ENCODE measurements around the gene CEACAM5. TPM values are rescaled to one million over a fixed set of nuclear protein-coding genes. Genes with fewer than 3 reads are reported as not detected.
"Not testable (repeated sequence)": the region's sequence is repeated elsewhere in the genome, so short reads cannot be mapped to it uniquely, and the experiment has no call there.

The CEACAM5 gene
- total RNA-seq, 1 donor from 2014 or later = not detected

- intact Hi-C loops (cut with micrococcal nuclease) = no loop called here
These were observed 8.5 kb upstream of the CEACAM5 start for GRCh38 chr19:41699968-41700323.

- intact Hi-C loops (cut with micrococcal nuclease) = no loop called here
These were observed 7.8 kb upstream of the CEACAM5 start for GRCh38 chr19:41700381-41701195.

GRCh38 chr19:41701401-41702075 lies 6.9 kb upstream of the CEACAM5 start:
- intact Hi-C loops (cut with micrococcal nuclease) = no loop called here

- intact Hi-C loops (cut with micrococcal nuclease) = no loop called here
These were observed 6.2 kb upstream of the CEACAM5 start for GRCh38 chr19:41702171-41702651.

- intact Hi-C loops (cut with micrococcal nuclease) = no loop called here
These were observed 4.7 kb upstream of the CEACAM5 start for GRCh38 chr19:41703602-41704293.

GRCh38 chr19:41705393-41706174 lies 2.8 kb upstream of the CEACAM5 start:
- intact Hi-C loops (cut with micrococcal nuclease) = loop anchor here (1.0 kb wide), 2 partner anchors 41 to 80 kb away; no protein-coding TSS in a partner anchor

- intact Hi-C loops (cut with micrococcal nuclease) = loop anchor here (1.0 kb wide), 2 partner anchors 39 to 78 kb away; no protein-coding TSS in a partner anchor
These were observed 1.5 kb upstream of the CEACAM5 start for GRCh38 chr19:41706741-41707501.

GRCh38 chr19:41707502-41707812 lies 969 bp upstream of the CEACAM5 start:
- intact Hi-C loops (cut with micrococcal nuclease) = no loop called here

- intact Hi-C loops (cut with micrococcal nuclease) = no loop called here
These were observed 505 bp upstream of the CEACAM5 start for GRCh38 chr19:41707871-41708371.

GRCh38 chr19:41709516-41709915 lies 1.1 kb downstream of the CEACAM5 start:
- intact Hi-C loops (cut with micrococcal nuclease) = not testable (repeated sequence)

GRCh38 chr19:41709951-41710645 lies 1.7 kb downstream of the CEACAM5 start:
- intact Hi-C loops (cut with micrococcal nuclease) = no loop called here

- intact Hi-C loops (cut with micrococcal nuclease) = no loop called here
These were observed 3.2 kb downstream of the CEACAM5 start for GRCh38 chr19:41711376-41712261.

GRCh38 chr19:41714598-41714997 lies 6.2 kb downstream of the CEACAM5 start:
- intact Hi-C loops (cut with micrococcal nuclease) = no loop called here

GRCh38 chr19:41718761-41719160 lies 10.3 kb downstream of the CEACAM5 start:
- intact Hi-C loops (cut with micrococcal nuclease) = no loop called here

GRCh38 chr19:41720103-41720502 lies 11.7 kb downstream of the CEACAM5 start:
- intact Hi-C loops (cut with micrococcal nuclease) = no loop called here

GRCh38 chr19:41726493-41726892 lies 18.1 kb downstream of the CEACAM5 start:
- intact Hi-C loops (cut with micrococcal nuclease) = no loop called here

- intact Hi-C loops (cut with micrococcal nuclease) = no loop called here
These were observed 25.7 kb downstream of the CEACAM5 start for GRCh38 chr19:41734156-41734555.

GRCh38 chr19:41734585-41734984 lies 26.2 kb downstream of the CEACAM5 start:
- intact Hi-C loops (cut with micrococcal nuclease) = no loop called here

Data from T-helper 1 cell treated with Interleukin-12 subunit alpha and Interleukin-12 subunit beta and Interleukin-4 antibody, amounts not matched to agents 30 ng/mL and 1 ng/mL, for 36 hours (primary cell).